ENCODE measurements around the gene KBTBD12. TPM values are rescaled to one million over a fixed set of nuclear protein-coding genes. Genes with fewer than 3 reads are reported as not detected.

The KBTBD12 gene
- total and polyA plus RNA-seq, 2 donors (not counting 1 experiment from before 2014, with no cell fraction given) = not detected

DNA sequence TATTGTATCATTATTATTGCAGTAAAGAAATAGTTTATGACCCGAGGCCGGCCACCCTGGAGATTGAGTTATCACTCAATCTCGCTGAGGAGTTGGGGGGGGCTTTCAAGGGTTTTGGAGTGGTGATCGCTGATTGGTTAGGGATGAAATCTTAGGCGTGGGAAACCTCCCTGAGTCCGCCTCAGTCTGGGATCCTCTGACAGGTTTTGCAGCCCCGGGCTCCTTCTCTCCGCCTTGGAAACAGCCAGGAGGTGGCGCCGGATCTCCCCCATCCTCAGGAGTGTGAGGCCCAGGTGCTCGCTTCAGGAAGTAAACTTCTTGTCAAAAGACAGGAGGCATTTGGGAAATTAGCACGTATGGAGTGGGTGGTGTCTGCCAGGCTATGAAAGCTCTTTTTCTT lies 96.1 kb downstream of the KBTBD12 start:
- no peak overlapping the region for H3K4me2 ChIP-seq (ENCODE audit: extremely low read depth, insufficient read depth, low read length)
- no peaks in the 10 kb centered on the region for H4K20me1 ChIP-seq (ENCODE audit: control insufficient read depth, extremely low read depth, insufficient read depth, low read length)
- H3K9me3 ChIP-seq (ENCODE audit: control insufficient read depth, insufficient read depth, low read depth, low read length) = no peaks in the 10 kb centered on the region
- H3K27ac ChIP-seq (ENCODE audit: insufficient read depth, low read length) = no peak overlapping the region
- peak overlapping the region in 1 of 4 experiments; percentile 35 for H3K4me3 ChIP-seq (replicated peaks in 1 of 4; ENCODE audit: control extremely low read depth in 1 of 4, insufficient read depth in 1 of 4, low read depth in 3 of 4, low read length in 4 of 4)
- no peaks in the 10 kb centered on the region for H3K4me1 ChIP-seq (ENCODE audit: control insufficient read depth, extremely low read depth, insufficient read depth, low read length)
- no peaks in the 10 kb centered on the region for H3K27me3 ChIP-seq (ENCODE audit: control insufficient read depth, insufficient read depth, low read length)
- no peak for TF ChIP-seq EZH2 (IDR thresholded peaks at IDR 0.05; ENCODE audit: low read length, missing control alignments)
- TF ChIP-seq, protein P1, sequence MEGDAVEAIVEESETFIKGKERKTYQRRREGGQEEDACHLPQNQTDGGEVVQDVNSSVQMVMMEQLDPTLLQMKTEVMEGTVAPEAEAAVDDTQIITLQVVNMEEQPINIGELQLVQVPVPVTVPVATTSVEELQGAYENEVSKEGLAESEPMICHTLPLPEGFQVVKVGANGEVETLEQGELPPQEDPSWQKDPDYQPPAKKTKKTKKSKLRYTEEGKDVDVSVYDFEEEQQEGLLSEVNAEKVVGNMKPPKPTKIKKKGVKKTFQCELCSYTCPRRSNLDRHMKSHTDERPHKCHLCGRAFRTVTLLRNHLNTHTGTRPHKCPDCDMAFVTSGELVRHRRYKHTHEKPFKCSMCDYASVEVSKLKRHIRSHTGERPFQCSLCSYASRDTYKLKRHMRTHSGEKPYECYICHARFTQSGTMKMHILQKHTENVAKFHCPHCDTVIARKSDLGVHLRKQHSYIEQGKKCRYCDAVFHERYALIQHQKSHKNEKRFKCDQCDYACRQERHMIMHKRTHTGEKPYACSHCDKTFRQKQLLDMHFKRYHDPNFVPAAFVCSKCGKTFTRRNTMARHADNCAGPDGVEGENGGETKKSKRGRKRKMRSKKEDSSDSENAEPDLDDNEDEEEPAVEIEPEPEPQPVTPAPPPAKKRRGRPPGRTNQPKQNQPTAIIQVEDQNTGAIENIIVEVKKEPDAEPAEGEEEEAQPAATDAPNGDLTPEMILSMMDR (conservative IDR thresholded peaks at IDR 0.05 in 1 of 2, IDR thresholded peaks at IDR 0.05 in 1 of 2; ENCODE audit: low read depth in 1 of 2, low read length in 2 of 2) = peak; percentile 19 to 51
- no peak overlapping the region for H2AFZ ChIP-seq (ENCODE audit: low read length)
- no peaks in the 10 kb centered on the region for H3K79me2 ChIP-seq (ENCODE audit: control insufficient read depth, insufficient read depth, low read length)
- DNase-seq (ENCODE audit: low read depth in 2 of 2) = peak; percentile 29 to 55
- H3K9ac ChIP-seq (ENCODE audit: insufficient read depth, low read length) = no peak overlapping the region
- no peaks in the 10 kb centered on the region for H3K36me3 ChIP-seq (ENCODE audit: control insufficient read depth, insufficient read depth, low read length)

DNA sequence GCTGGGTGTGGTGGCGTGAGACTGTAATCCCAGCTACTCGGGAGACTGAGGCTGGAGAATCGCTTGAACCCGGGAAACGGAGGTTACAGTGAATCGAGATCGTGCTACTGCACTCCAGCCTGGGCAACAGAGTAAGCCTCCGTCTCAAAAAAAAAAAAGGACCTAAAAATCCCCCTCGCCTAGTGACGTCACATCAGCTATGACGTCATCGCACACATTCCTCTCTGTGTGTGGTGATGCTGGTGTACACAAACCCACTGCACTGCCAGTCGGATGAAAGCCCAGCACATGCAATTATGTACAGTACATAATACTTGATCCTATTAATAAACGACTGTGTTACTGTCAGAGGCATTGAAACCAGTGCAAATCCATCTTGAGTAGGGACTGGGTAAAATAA lies 97.0 kb downstream of the KBTBD12 start:
- H3K27ac ChIP-seq (ENCODE audit: insufficient read depth, low read length) = no peak overlapping the region
- DNase-seq (ENCODE audit: low read depth in 2 of 2) = no peak
- H3K36me3 ChIP-seq (ENCODE audit: control insufficient read depth, insufficient read depth, low read length) = no peaks in the 10 kb centered on the region
- no peaks in the 10 kb centered on the region for H3K27me3 ChIP-seq (ENCODE audit: control insufficient read depth, insufficient read depth, low read length)
- no peaks in the 10 kb centered on the region for H3K4me1 ChIP-seq (ENCODE audit: control insufficient read depth, extremely low read depth, insufficient read depth, low read length)
- no peaks in the 10 kb centered on the region for H3K9me3 ChIP-seq (ENCODE audit: control insufficient read depth, insufficient read depth, low read depth, low read length)
- TF ChIP-seq, protein P1 (conservative IDR thresholded peaks at IDR 0.05 in 1 of 2, IDR thresholded peaks at IDR 0.05 in 1 of 2; ENCODE audit: low read depth in 1 of 2, low read length in 2 of 2) = no peak
- no peak for TF ChIP-seq EZH2 (IDR thresholded peaks at IDR 0.05; ENCODE audit: low read length, missing control alignments)
- H2AFZ ChIP-seq (ENCODE audit: low read length) = no peak overlapping the region
- H4K20me1 ChIP-seq (ENCODE audit: control insufficient read depth, extremely low read depth, insufficient read depth, low read length) = no peaks in the 10 kb centered on the region
- H3K4me3 ChIP-seq (replicated peaks in 1 of 4; ENCODE audit: control extremely low read depth in 1 of 4, insufficient read depth in 1 of 4, low read depth in 3 of 4, low read length in 4 of 4) = no peak overlapping the region
- H3K9ac ChIP-seq (ENCODE audit: insufficient read depth, low read length) = no peak overlapping the region
- no peak overlapping the region for H3K4me2 ChIP-seq (ENCODE audit: extremely low read depth, insufficient read depth, low read length)
- H3K79me2 ChIP-seq (ENCODE audit: control insufficient read depth, insufficient read depth, low read length) = no peaks in the 10 kb centered on the region

DNA sequence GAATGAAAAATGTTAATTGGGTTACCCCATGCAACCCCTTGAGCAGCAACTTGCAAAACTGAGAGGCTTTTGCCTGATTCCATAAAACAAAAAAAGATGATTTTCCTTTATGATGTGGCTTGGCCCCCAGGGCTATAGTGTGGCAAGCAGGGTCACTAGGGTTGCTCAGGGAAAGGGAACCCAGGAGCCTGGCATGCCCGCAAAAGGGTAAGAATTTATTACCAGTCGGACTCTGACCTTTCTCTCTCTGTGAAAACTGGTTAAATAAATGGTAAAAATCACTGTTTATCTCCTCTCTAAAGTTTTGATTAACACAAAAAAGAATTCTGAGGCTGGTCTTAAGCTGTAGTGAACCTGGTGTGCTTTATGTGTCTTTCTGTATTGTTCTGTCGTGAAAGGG lies 99.5 kb downstream of the KBTBD12 start:
- Histone ChIP-seq H3K4me1 (ENCODE audit: control insufficient read depth, extremely low read depth, insufficient read depth, low read length) (no peaks in the 10 kb centered on the region), H3K9me3 (ENCODE audit: control insufficient read depth, insufficient read depth, low read depth, low read length) (no peaks in the 10 kb centered on the region), H3K27me3 (ENCODE audit: control insufficient read depth, insufficient read depth, low read length) (no peaks in the 10 kb centered on the region), H3K4me2 (ENCODE audit: extremely low read depth, insufficient read depth, low read length) (no peak overlapping the region), H4K20me1 (ENCODE audit: control insufficient read depth, extremely low read depth, insufficient read depth, low read length) (no peaks in the 10 kb centered on the region), H3K9ac (ENCODE audit: insufficient read depth, low read length) (no peak overlapping the region), H3K4me3 (replicated peaks in 1 of 4; ENCODE audit: control extremely low read depth in 1 of 4, insufficient read depth in 1 of 4, low read depth in 3 of 4, low read length in 4 of 4) (no peak overlapping the region), H2AFZ (ENCODE audit: low read length) (no peak overlapping the region), H3K27ac (ENCODE audit: insufficient read depth, low read length) (no peak overlapping the region), H3K79me2 (ENCODE audit: control insufficient read depth, insufficient read depth, low read length) (no peaks in the 10 kb centered on the region), H3K36me3 (ENCODE audit: control insufficient read depth, insufficient read depth, low read length) (no peaks in the 10 kb centered on the region)
- TF ChIP-seq EZH2 (IDR thresholded peaks at IDR 0.05; ENCODE audit: low read length, missing control alignments) = no peak
- no peak for DNase-seq (ENCODE audit: low read depth in 2 of 2)

Data from fibroblast of lung (primary cell).